Suprapubic skin (tissue), 4 donors: ENCODE data around the gene COQ10B. TPM values are rescaled to one million over a fixed set of nuclear protein-coding genes. Genes with fewer than 3 reads are reported as not detected.
"Not testable (repeated sequence)": the region's sequence is repeated elsewhere in the genome, so short reads cannot be mapped to it uniquely, and the experiment has no call there.

Experiments
- DNase-seq, 2 donors: peaks; one replicate each; pipeline ENCODE4 v3.0.0-alpha.2; 2019; ENCODE audit warnings: low spot score in 2 of 2
- H3K27ac ChIP-seq: fragments of 200-600 bp; sonication (generic); one replicate; pipeline ENCODE4 v1.5.1; 2019
- H3K27me3 ChIP-seq: fragments of 200-600 bp; sonication (generic); one replicate; pipeline ENCODE4 v1.5.1; 2019
- H3K36me3 ChIP-seq: fragments of 200-600 bp; sonication (generic); one replicate; pipeline ENCODE4 v1.5.1; 2019
- H3K4me1 ChIP-seq: fragments of 200-600 bp; sonication (generic); one replicate; pipeline ENCODE4 v1.5.1; 2019
- H3K4me3 ChIP-seq: fragments of 200-600 bp; sonication (generic); one replicate; pipeline ENCODE4 v1.5.1; 2019; ENCODE audit warnings: mild to moderate bottlenecking
- H3K9me3 ChIP-seq: fragments of 200-600 bp; sonication (generic); one replicate; pipeline ENCODE4 v1.5.1; 2019
- CTCF ChIP-seq, 2 donors: fragments of 200-600 bp in 1 of 2; fragments of 450-650 bp in 1 of 2; sonication (generic) in 1 of 2; IDR thresholded peaks; one replicate each; pipeline ENCODE4 v1.5.1; 2016 to 2019; ENCODE audit warnings: antibody characterized with exemption in 2 of 2, mild to moderate bottlenecking in 1 of 2, moderate library complexity in 1 of 2
- EP300 ChIP-seq: sonication (generic); formaldehyde crosslinking; IDR thresholded peaks from one replicate; pipeline ENCODE4 v1.6.1; 2017; ENCODE audit warnings: antibody characterized with exemption
- POLR2A ChIP-seq, 2 donors: fragments of 450-650 bp; IDR thresholded peaks; one replicate each; pipeline ENCODE4 v1.6.1; 2017; ENCODE audit warnings: antibody characterized with exemption in 2 of 2, mild to moderate bottlenecking in 2 of 2, moderate library complexity in 2 of 2
- POLR2AphosphoS5 ChIP-seq, 3 donors: sonication (generic); formaldehyde crosslinking; IDR thresholded peaks; one replicate each; pipeline ENCODE4 v1.6.1; 2017; ENCODE audit warnings: antibody characterized with exemption in 3 of 3
- WGBS: methylation state at CpG from one replicate; pipeline ENCODE4 v1.1.5; 2018; 5-methylcytosine and 5-hydroxymethylcytosine counted together
- total RNA-seq, 4 donors: library from RNA; depleted of rRNA; stranded (reverse); fragments of >200 nt; gene quantifications; one replicate each; pipeline ENCODE4 v1.1.0, GENCODE V29; 2016

COQ10B gene
- total RNA-seq, 4 donors from 2014 or later, result 19.7 to 30.5 (median 25.2) TPM

GRCh38 chr2:197437380-197437779 is 16.0 kb upstream of the COQ10B start:
- no peaks in the 10 kb centered on the region for H3K36me3 ChIP-seq
- no peaks in the 10 kb centered on the region for H3K27me3 ChIP-seq
- no peak for TF ChIP-seq POLR2A (IDR thresholded peaks at IDR 0.05)
- TF ChIP-seq EP300, result no peak
- TF ChIP-seq POLR2AphosphoS5 (IDR thresholded peaks at IDR 0.05), result no peak
- TF ChIP-seq CTCF (IDR thresholded peaks at IDR 0.05), result no peak
- no peak for DNase-seq
- peaks cover 24% of the 10 kb centered on the region for H3K4me1 ChIP-seq
- no peaks in the 10 kb centered on the region for H3K9me3 ChIP-seq
- no peak overlapping the region for H3K27ac ChIP-seq
- H3K4me3 ChIP-seq, result no peak overlapping the region
- 97% methylated on average over 2 of the region's 2 CpGs for WGBS

- DNase-seq, result no peak
- Histone ChIP-seq H3K27ac (no peak overlapping the region), H3K27me3 (no peaks in the 10 kb centered on the region), H3K4me1 (no peaks in the 10 kb centered on the region), H3K9me3 (no peaks in the 10 kb centered on the region), H3K4me3 (no peak overlapping the region), H3K36me3 (no peaks in the 10 kb centered on the region)
- WGBS, result 69% methylated on average over 5 of the region's 5 CpGs
- TF ChIP-seq CTCF (IDR thresholded peaks at IDR 0.05) (no peak), POLR2A (IDR thresholded peaks at IDR 0.05) (no peak), POLR2AphosphoS5 (IDR thresholded peaks at IDR 0.05) (no peak), EP300 (no peak)
Observed at GRCh38 chr2:197442857-197443256, 10.5 kb upstream of the COQ10B start.

GRCh38 chr2:197445746-197446145 is 7.6 kb upstream of the COQ10B start:
- no peaks in the 10 kb centered on the region for H3K4me1 ChIP-seq
- H3K27me3 ChIP-seq, result no peaks in the 10 kb centered on the region
- H3K9me3 ChIP-seq, result no peaks in the 10 kb centered on the region
- no peak overlapping the region for H3K4me3 ChIP-seq
- no peaks in the 10 kb centered on the region for H3K36me3 ChIP-seq
- DNase-seq, result no peak
- TF ChIP-seq POLR2AphosphoS5 (IDR thresholded peaks at IDR 0.05) (no peak), POLR2A (IDR thresholded peaks at IDR 0.05) (no peak), EP300 (no peak), CTCF (IDR thresholded peaks at IDR 0.05) (no peak)
- WGBS, result 79% methylated on average over 1 of the region's 1 CpG
- no peak overlapping the region for H3K27ac ChIP-seq

- DNase-seq, result no peak
- no peak for TF ChIP-seq POLR2AphosphoS5 (IDR thresholded peaks at IDR 0.05)
- no peak for TF ChIP-seq CTCF (IDR thresholded peaks at IDR 0.05)
- TF ChIP-seq POLR2A (IDR thresholded peaks at IDR 0.05), result no peak
- TF ChIP-seq EP300, result no peak
- H3K9me3 ChIP-seq, result no peaks in the 10 kb centered on the region
- H3K4me3 ChIP-seq, result no peak overlapping the region
- no peak overlapping the region for H3K27ac ChIP-seq
- H3K4me1 ChIP-seq, result no peaks in the 10 kb centered on the region
- no peaks in the 10 kb centered on the region for H3K36me3 ChIP-seq
- no peaks in the 10 kb centered on the region for H3K27me3 ChIP-seq
Observed at GRCh38 chr2:197446844-197447243, 6.5 kb upstream of the COQ10B start.

GRCh38 chr2:197450465-197450864 is 2.9 kb upstream of the COQ10B start:
- H3K27ac ChIP-seq, result no peak overlapping the region
- WGBS, result 90% methylated on average over 15 of the region's 25 CpGs
- TF ChIP-seq CTCF (IDR thresholded peaks at IDR 0.05), result no peak
- no peak for TF ChIP-seq POLR2A (IDR thresholded peaks at IDR 0.05)
- TF ChIP-seq POLR2AphosphoS5 (IDR thresholded peaks at IDR 0.05), result no peak
- no peak for TF ChIP-seq EP300

GRCh38 chr2:197450935-197451358 is 2.4 kb upstream of the COQ10B start:
- DNase-seq, H3K27ac ChIP-seq, H3K27me3 ChIP-seq, H3K4me3 ChIP-seq, H3K36me3 ChIP-seq, H3K9me3 ChIP-seq: not testable (repeated sequence)
- H3K4me1 ChIP-seq, result peaks cover 22% of the 10 kb centered on the region
- 79% methylated on average over 6 of the region's 6 CpGs for WGBS

More at GRCh38 chr2:197450465-197450864, 2.9 kb upstream of the COQ10B start:
- Histone ChIP-seq H3K9me3 (no peaks in the 10 kb centered on the region), H3K27me3 (no peaks in the 10 kb centered on the region), H3K36me3 (no peaks in the 10 kb centered on the region), H3K4me3 (no peak overlapping the region), H3K4me1 (peaks cover 19% of the 10 kb centered on the region)
- DNase-seq, result no peak
